Testis (tissue), 2 donors: Measurements from ENCODE around the gene SMIM1.

Experiments
- POLR2A ChIP-seq: fragments of 450-650 bp; IDR thresholded peaks from one replicate; pipeline ENCODE4 v1.6.1; 2017; ENCODE audit warnings: antibody characterized with exemption, mild to moderate bottlenecking, moderate library complexity
- TF ChIP-seq, protein P1 (sequence below), 3 experiments: fragments of 450-650 bp in 2 of 3; fragments of 200-600 bp in 1 of 3; sonication (generic) in 1 of 3; IDR thresholded peaks; one replicate each; pipeline ENCODE4 v1.5.1; 2016 to 2019; ENCODE audit warnings: antibody characterized with exemption in 3 of 3, mild to moderate bottlenecking in 2 of 3, moderate library complexity in 1 of 3

- TF ChIP-seq, protein P1, sequence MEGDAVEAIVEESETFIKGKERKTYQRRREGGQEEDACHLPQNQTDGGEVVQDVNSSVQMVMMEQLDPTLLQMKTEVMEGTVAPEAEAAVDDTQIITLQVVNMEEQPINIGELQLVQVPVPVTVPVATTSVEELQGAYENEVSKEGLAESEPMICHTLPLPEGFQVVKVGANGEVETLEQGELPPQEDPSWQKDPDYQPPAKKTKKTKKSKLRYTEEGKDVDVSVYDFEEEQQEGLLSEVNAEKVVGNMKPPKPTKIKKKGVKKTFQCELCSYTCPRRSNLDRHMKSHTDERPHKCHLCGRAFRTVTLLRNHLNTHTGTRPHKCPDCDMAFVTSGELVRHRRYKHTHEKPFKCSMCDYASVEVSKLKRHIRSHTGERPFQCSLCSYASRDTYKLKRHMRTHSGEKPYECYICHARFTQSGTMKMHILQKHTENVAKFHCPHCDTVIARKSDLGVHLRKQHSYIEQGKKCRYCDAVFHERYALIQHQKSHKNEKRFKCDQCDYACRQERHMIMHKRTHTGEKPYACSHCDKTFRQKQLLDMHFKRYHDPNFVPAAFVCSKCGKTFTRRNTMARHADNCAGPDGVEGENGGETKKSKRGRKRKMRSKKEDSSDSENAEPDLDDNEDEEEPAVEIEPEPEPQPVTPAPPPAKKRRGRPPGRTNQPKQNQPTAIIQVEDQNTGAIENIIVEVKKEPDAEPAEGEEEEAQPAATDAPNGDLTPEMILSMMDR (IDR thresholded peaks at IDR 0.05): no peak
- TF ChIP-seq POLR2A: no peak
These were observed 16.2 kb upstream of the SMIM1 start for GRCh38 chr1:3756394-3756793.
